Measurements from ENCODE around the gene CA7.

GRCh38 chr16:66894055-66894454, 49.8 kb downstream of the CA7 start:
- TF ChIP-seq EP300 (IDR thresholded peaks at IDR 0.05) (no peak), POLR2A (IDR thresholded peaks at IDR 0.05) (no peak), POLR2AphosphoS5 (IDR thresholded peaks at IDR 0.05) (no peak), CTCF (IDR thresholded peaks at IDR 0.05) (no peak)
